ENCODE results near the gene VEZF1. TPM values are rescaled to one million over a fixed set of nuclear protein-coding genes. Genes with fewer than 3 reads are reported as not detected.

The VEZF1 gene
- total and polyA plus RNA-seq, 2 of the 4 experiments (the other 2 are of a cell fraction): 21.1 to 42.1 TPM

- peaks cover 26% of the 10 kb centered on the region for H3K9me1 ChIP-seq (ENCODE audit: insufficient read depth, low read length)
- no peak overlapping the region for H3K18ac ChIP-seq (ENCODE audit: low read depth, low read length)
- H4K5ac ChIP-seq (ENCODE audit: low read depth, low read length): no peak overlapping the region
- no peak overlapping the region for H3K4me3 ChIP-seq (ENCODE audit: insufficient read depth, low read depth, low read length)
- H4K20me1 ChIP-seq (ENCODE audit: insufficient read depth, low read length): peaks cover 38% of the 10 kb centered on the region
- CTCF ChIA-PET: no interaction called here
- H2AK5ac ChIP-seq (ENCODE audit: low read depth, low read length): no peak overlapping the region
- no peak overlapping the region for H2BK15ac ChIP-seq (ENCODE audit: low read depth, low read length)
- H3K27ac ChIP-seq (ENCODE audit: insufficient read depth, low read length): no peak overlapping the region
- H2BK5ac ChIP-seq (ENCODE audit: low read depth, low read length, poor library complexity, severe bottlenecking): no peak overlapping the region
- H4K91ac ChIP-seq (ENCODE audit: insufficient read depth, low read depth, low read length): no peak overlapping the region
- H2AK9ac ChIP-seq (replicated peaks; ENCODE audit: low read depth, low read length, poor library complexity): no peak overlapping the region
- no peak overlapping the region for H3K14ac ChIP-seq (replicated peaks; ENCODE audit: low read depth, low read length)
- ATAC-seq (ENCODE audit: low read depth) (no peak), DNase-seq (no peak)
- H2BK120ac ChIP-seq (ENCODE audit: low read depth, low read length): no peak overlapping the region
- H3K23ac ChIP-seq (ENCODE audit: low read depth, low read length): no peak overlapping the region
- no peaks in the 10 kb centered on the region for H3K36me3 ChIP-seq (ENCODE audit: control insufficient read depth, insufficient read depth, low read length)
- no peak overlapping the region for H3K4me2 ChIP-seq (ENCODE audit: low read depth, low read length)
- intact Hi-C loops (cut with micrococcal nuclease): no loop called here
- POLR2A ChIA-PET (ENCODE audit: unreplicated experiment): no interaction called here
- peaks cover 20% of the 10 kb centered on the region for H3K4me1 ChIP-seq (ENCODE audit: control insufficient read depth, insufficient read depth, low read length)
- no peaks in the 10 kb centered on the region for H3K9me3 ChIP-seq (ENCODE audit: control insufficient read depth, insufficient read depth, low read length)
- H3K79me1 ChIP-seq (ENCODE audit: low read depth in 1 of 2, low read length in 2 of 2): peaks cover 29 to 84% of the 10 kb centered on the region in 2 experiments
- dilution Hi-C loops (cut with HindIII; ENCODE audit: low sequenced_read_pairs, unreplicated experiment): no loop called here
- no TSS peak for BruUV-seq (replicated peaks)
- no peaks in the 10 kb centered on the region for H3K27me3 ChIP-seq (ENCODE audit: control insufficient read depth, insufficient read depth, low read length)
- in situ Hi-C loops (cut with MboI; ENCODE audit: low sequenced_read_pairs): no loop called here
- no peak overlapping the region for H4K8ac ChIP-seq (ENCODE audit: low read depth in 2 of 2, low read length in 2 of 2)
- WGBS, 2 experiments (ENCODE audit: extremely low coverage in 2 of 2, insufficient read length in 1 of 2): 83% methylated on average over 3 of the region's 5 CpGs; no CpG with 5 or more reads in 1 of the 2 experiments
- no peak overlapping the region for H2BK20ac ChIP-seq (ENCODE audit: low read depth, low read length)
- no peak overlapping the region for H3K56ac ChIP-seq (ENCODE audit: extremely low read depth, insufficient read depth, low read length)
- TF ChIP-seq FOS (IDR thresholded peaks at IDR 0.05; ENCODE audit: low read depth, low read length): no peak
- no peak for TF ChIP-seq ELK1 (IDR thresholded peaks at IDR 0.05; ENCODE audit: borderline replicate concordance, low read depth, low read length)
- TF ChIP-seq SMC3 (IDR thresholded peaks at IDR 0.05; ENCODE audit: low read depth, low read length): no peak
- no peak for TF ChIP-seq CTCF (conservative IDR thresholded peaks at IDR 0.05; ENCODE audit: low read depth, low read length)
- TF ChIP-seq POLR2A (IDR thresholded peaks at IDR 0.05; ENCODE audit: low read depth, low read length): no peak
- no peak for TF ChIP-seq NFE2L2 (IDR thresholded peaks at IDR 0.05; ENCODE audit: low read depth, low read length)
- TF ChIP-seq USF2 (IDR thresholded peaks at IDR 0.05; ENCODE audit: low read depth, low read length): no peak
- no peak for TF ChIP-seq BHLHE40 (IDR thresholded peaks at IDR 0.05; ENCODE audit: low read depth, low read length)
- TF ChIP-seq MAFK (IDR thresholded peaks at IDR 0.05; ENCODE audit: low read depth, low read length): no peak
- no peak overlapping the region for H3K4ac ChIP-seq (ENCODE audit: low read depth, low read length)
- no peak overlapping the region for H2AFZ ChIP-seq (replicated peaks; ENCODE audit: low read length, poor library complexity)
- H3K9ac ChIP-seq (ENCODE audit: low read depth, low read length): no peak overlapping the region
These were observed 59.1 kb downstream of the VEZF1 start for GRCh38 chr17:57928928-57929327.
